Stimulated activated naive B cell treated with anti-CD40 and anti-IgM and Interleukin-4, amounts not matched to agents 10 μg/mL and 1 μg/mL and 100 μg/mL, for 72 hours (primary cell): ENCODE measurements around the gene ZSWIM5.

ENCODE experiments used
- ATAC-seq, 2 donors: fragments of 150-1000 bp; cut with Tn5 transposase; replicated peaks; 2 replicates each; pipeline ENCODE4 v1.10.0; 2021; ENCODE audit warnings: moderate library complexity in 1 of 2
- DNase-seq: peaks from one replicate; pipeline ENCODE4 v3.0.0; 2021
- H3K27ac Mint-ChIP-seq: one replicate; pipeline ENCODE4 v1.8.0; 2022; ENCODE audit warnings: mild to moderate bottlenecking, mixed read lengths
- H3K27me3 Mint-ChIP-seq, 2 donors: one replicate each; pipeline ENCODE4 v1.8.0; 2022; ENCODE audit warnings: mixed read lengths in 2 of 2
- H3K36me3 Mint-ChIP-seq, 2 donors: one replicate each; pipeline ENCODE4 v1.8.0; 2022; ENCODE audit warnings: mixed read lengths in 2 of 2, mild to moderate bottlenecking in 1 of 2
- H3K4me1 Mint-ChIP-seq, 2 donors: one replicate each; pipeline ENCODE4 v1.8.0; 2022; ENCODE audit warnings: mixed read lengths in 2 of 2, mild to moderate bottlenecking in 1 of 2
- H3K4me3 Mint-ChIP-seq, 2 donors: one replicate each; pipeline ENCODE4 v1.8.0; 2022; ENCODE audit warnings: mild to moderate bottlenecking in 2 of 2, mixed read lengths in 2 of 2, moderate library complexity in 1 of 2
- H3K9me3 Mint-ChIP-seq, 2 donors: one replicate each; pipeline ENCODE4 v1.8.0; 2022; ENCODE audit warnings: mixed read lengths in 2 of 2, mild to moderate bottlenecking in 1 of 2

Gene ZSWIM5

DNA sequence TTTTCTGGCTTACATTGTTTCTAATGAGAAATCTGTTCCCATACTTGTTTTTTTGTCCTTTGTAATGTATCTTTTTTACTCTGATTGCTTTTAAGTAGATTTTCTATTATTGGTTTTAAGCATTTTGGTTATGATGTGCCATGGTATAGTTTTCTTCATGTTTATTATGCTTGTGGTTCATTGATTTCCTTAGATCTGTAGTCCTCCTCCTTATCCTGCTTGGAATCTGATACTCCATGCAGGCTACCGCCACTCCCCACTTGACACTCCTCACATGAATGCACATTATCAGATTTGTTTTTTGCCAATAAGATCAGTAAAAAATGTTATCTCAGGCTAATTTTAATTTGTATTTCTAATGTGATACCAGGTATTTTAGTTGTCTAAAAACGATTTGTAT is 173.6 kb downstream of the ZSWIM5 start:
- DNase-seq, result no peak
- no peaks in the 10 kb centered on the region for H3K9me3 Mint-ChIP-seq
- H3K27me3 Mint-ChIP-seq, result no peaks in the 10 kb centered on the region
- H3K4me3 Mint-ChIP-seq, result no peak overlapping the region
- ATAC-seq, result no peak
- no peaks in the 10 kb centered on the region for H3K36me3 Mint-ChIP-seq
- H3K27ac Mint-ChIP-seq, result no peak overlapping the region
- peaks cover 6 to 15% of the 10 kb centered on the region in 2 donors for H3K4me1 Mint-ChIP-seq

- Mint-ChIP-seq H3K4me3 (no peak overlapping the region), H3K36me3 (no peaks in the 10 kb centered on the region), H3K27ac (no peak overlapping the region), H3K27me3 (no peaks in the 10 kb centered on the region), H3K4me1 (no peaks in the 10 kb centered on the region), H3K9me3 (peaks cover 0 to 2% of the 10 kb centered on the region in 2 donors)
- ATAC-seq, result no peak
- no peak for DNase-seq
Observed at GRCh38 chr1:45026446-45026845, 180.0 kb downstream of the ZSWIM5 start.

DNA sequence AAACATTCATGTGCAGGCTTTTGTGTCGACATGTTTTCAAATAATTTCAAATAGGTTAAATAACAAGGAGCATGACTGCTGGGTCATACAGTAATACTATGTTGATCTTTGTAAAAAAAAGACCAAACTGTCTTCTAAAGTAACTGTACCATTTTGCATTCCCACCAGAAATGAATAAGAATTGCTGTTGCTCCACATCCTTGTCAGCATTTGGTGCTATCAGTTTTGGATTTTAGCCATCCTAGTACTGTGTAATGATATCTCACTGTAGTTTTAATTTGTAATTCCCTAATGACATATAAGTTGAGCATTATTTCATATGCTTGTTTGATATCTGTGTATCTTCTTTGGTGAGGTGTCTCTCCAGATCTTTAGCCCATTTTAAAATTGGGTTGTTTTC is 182.7 kb downstream of the ZSWIM5 start:
- Mint-ChIP-seq H3K27ac (no peak overlapping the region), H3K4me1 (peaks cover 0 to 3% of the 10 kb centered on the region in 2 donors), H3K9me3 (peaks cover 0 to 2% of the 10 kb centered on the region in 2 donors), H3K4me3 (no peak overlapping the region), H3K36me3 (no peaks in the 10 kb centered on the region), H3K27me3 (no peaks in the 10 kb centered on the region)
- DNase-seq (no peak), ATAC-seq (no peak)

DNA sequence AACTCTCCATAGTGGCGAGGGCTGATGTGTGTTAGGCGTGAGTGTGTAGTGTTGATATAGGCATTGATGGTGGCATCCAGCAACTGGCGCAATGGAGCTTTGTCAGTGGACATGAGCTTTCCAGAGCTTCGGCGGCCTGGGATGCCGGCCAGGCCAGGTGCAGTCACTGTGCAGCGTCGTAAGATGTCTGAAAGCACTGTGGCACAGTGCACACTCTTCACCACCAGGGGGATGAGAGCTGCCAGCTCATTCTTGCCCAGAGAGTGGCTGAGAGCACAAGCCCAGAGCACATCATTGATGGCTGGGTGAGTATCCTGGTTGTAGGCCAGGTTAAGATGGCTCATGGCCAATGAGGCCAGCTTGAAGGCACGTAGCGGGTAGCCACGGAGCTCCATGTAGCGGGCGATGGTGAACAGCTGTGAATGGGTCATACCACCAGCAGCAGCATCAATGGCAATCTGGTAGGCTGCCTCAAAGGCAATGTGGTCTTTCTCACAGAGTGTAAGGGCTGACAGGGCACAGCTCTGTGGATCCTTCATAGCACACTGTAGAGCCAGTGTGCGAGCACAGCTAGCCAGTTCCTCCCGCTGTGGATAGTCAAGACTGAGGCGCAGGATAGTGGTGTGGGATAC is 187.7 kb downstream of the ZSWIM5 start:
- H3K36me3 Mint-ChIP-seq, result peaks cover 7 to 14% of the 10 kb centered on the region in 2 donors
- ATAC-seq, result peak; percentile 94 to 96
- no peaks in the 10 kb centered on the region for H3K27me3 Mint-ChIP-seq
- DNase-seq, result peak; percentile 41
- no peaks in the 10 kb centered on the region for H3K9me3 Mint-ChIP-seq
- peak overlapping the region; percentile 65 for H3K27ac Mint-ChIP-seq
- no peak overlapping the region for H3K4me3 Mint-ChIP-seq
- H3K4me1 Mint-ChIP-seq, result peaks cover 15 to 18% of the 10 kb centered on the region in 2 donors

DNA sequence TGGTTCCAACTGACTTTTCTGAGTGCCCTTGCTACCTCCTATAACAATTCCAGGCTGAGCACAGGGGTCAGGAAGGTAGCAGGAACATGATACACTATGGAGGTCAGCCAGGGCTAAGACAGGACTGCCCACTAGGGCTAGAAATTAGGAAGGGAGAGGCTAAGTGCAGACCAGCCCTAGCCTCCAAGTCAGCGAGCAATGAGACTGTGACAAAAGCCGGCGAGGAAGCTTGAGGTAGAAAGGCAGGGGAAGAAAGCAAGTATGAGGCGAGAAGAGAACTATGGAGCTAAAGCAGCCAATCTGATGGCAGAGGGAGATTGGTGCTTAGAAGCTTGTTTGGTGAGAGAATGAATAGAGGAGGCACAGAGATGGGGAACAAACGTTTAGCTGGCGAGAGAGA is 189.6 kb downstream of the ZSWIM5 start:
- H3K27me3 Mint-ChIP-seq, result no peaks in the 10 kb centered on the region
- peaks cover 7 to 14% of the 10 kb centered on the region in 2 donors for H3K36me3 Mint-ChIP-seq
- no peak overlapping the region for H3K4me3 Mint-ChIP-seq
- DNase-seq (no peak), ATAC-seq (no peak)
- peak overlapping the region; percentile 26 for H3K27ac Mint-ChIP-seq
- H3K4me1 Mint-ChIP-seq, result peaks cover 24 to 36% of the 10 kb centered on the region in 2 donors
- no peaks in the 10 kb centered on the region for H3K9me3 Mint-ChIP-seq

DNA sequence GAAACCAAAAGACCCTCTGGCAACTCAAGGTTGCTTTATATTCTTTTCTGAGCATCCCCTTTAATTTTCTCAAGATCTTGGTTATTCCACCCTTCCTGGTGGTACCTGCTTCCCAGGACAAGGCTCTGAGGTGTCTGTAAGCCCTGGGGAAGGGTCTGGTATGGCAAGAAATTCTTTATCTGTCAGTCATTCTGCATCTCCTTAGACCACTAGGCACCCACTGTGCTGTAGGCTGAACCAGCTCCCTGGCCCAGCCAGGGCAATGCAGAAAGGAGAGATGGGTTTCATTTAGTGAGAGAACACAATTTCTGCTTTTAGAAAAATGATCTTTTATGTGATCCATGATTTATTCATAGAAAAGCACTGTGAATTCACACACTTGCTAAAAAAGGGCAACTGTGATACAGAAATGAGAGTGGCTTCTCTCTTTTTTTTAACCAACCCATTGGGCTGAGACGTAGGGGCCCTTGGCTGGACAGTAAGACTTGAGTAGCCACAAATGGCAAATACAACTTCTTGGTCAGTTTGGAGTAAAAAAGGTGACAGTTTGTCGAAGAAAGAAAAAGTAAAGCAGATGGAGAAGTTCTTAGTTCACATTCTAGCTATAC is 190.2 kb downstream of the ZSWIM5 start:
- ATAC-seq, result no peak
- no peak overlapping the region for H3K27ac Mint-ChIP-seq
- H3K36me3 Mint-ChIP-seq, result peaks cover 7 to 14% of the 10 kb centered on the region in 2 donors
- no peak overlapping the region for H3K4me3 Mint-ChIP-seq
- H3K9me3 Mint-ChIP-seq, result no peaks in the 10 kb centered on the region
- no peaks in the 10 kb centered on the region for H3K27me3 Mint-ChIP-seq
- peaks cover 30 to 42% of the 10 kb centered on the region in 2 donors for H3K4me1 Mint-ChIP-seq
- DNase-seq, result no peak

DNA sequence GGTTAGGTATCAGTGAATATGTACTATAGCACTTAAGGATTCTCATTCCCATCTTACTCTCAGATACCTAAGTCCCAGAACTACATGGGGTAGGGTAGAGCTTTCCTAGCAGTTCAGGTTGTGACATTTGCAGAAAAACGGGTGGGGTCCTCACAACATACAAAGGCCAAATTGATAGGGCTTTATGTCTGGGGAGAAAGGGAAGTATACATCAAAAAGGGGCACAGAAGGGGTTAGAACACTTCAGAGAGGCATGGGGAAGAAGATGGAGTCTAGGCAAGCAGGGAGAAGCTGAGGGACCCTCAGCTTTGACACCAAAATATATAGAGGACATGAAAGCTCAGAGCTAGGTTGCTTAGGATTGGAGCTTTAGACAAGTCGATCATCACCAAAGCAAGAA is 190.7 kb downstream of the ZSWIM5 start:
- no peak for DNase-seq
- no peak overlapping the region for H3K4me3 Mint-ChIP-seq
- H3K9me3 Mint-ChIP-seq, result no peaks in the 10 kb centered on the region
- ATAC-seq, result no peak
- peaks cover 7 to 14% of the 10 kb centered on the region in 2 donors for H3K36me3 Mint-ChIP-seq
- H3K4me1 Mint-ChIP-seq, result peaks cover 30 to 43% of the 10 kb centered on the region in 2 donors
- H3K27me3 Mint-ChIP-seq, result no peaks in the 10 kb centered on the region
- no peak overlapping the region for H3K27ac Mint-ChIP-seq

GRCh38 chr1:45014321-45015028 is 191.9 kb downstream of the ZSWIM5 start:
- ATAC-seq (peak; percentile 28 to 32), DNase-seq (peak; percentile 68)
- Mint-ChIP-seq H3K9me3 (no peaks in the 10 kb centered on the region), H3K36me3 (peaks cover 7 to 17% of the 10 kb centered on the region in 2 donors), H3K4me3 (peak overlapping the region; percentile 39 to 55), H3K4me1 (peaks cover 40 to 54% of the 10 kb centered on the region in 2 donors), H3K27me3 (no peaks in the 10 kb centered on the region), H3K27ac (peak overlapping the region; percentile 22)

GRCh38 chr1:45013551-45014209 is 192.7 kb downstream of the ZSWIM5 start:
- no peak for ATAC-seq
- no peak for DNase-seq
- Mint-ChIP-seq H3K4me3 (peak overlapping the region; percentile 79 to 97), H3K4me1 (peaks cover 47 to 59% of the 10 kb centered on the region in 2 donors), H3K36me3 (peaks cover 13 to 24% of the 10 kb centered on the region in 2 donors), H3K27me3 (no peaks in the 10 kb centered on the region), H3K27ac (peak overlapping the region; percentile 22), H3K9me3 (no peaks in the 10 kb centered on the region)

GRCh38 chr1:45012639-45013278 is 193.6 kb downstream of the ZSWIM5 start:
- ATAC-seq (peak in 1 of 2 donors; percentile 5), DNase-seq (no peak)
- no peaks in the 10 kb centered on the region for H3K9me3 Mint-ChIP-seq
- no peaks in the 10 kb centered on the region for H3K27me3 Mint-ChIP-seq
- H3K4me3 Mint-ChIP-seq, result peak overlapping the region; percentile 79 to 97
- H3K27ac Mint-ChIP-seq, result peak overlapping the region; percentile 95
- H3K36me3 Mint-ChIP-seq, result peaks cover 18 to 32% of the 10 kb centered on the region in 2 donors
- peaks cover 43 to 56% of the 10 kb centered on the region in 2 donors for H3K4me1 Mint-ChIP-seq

DNA sequence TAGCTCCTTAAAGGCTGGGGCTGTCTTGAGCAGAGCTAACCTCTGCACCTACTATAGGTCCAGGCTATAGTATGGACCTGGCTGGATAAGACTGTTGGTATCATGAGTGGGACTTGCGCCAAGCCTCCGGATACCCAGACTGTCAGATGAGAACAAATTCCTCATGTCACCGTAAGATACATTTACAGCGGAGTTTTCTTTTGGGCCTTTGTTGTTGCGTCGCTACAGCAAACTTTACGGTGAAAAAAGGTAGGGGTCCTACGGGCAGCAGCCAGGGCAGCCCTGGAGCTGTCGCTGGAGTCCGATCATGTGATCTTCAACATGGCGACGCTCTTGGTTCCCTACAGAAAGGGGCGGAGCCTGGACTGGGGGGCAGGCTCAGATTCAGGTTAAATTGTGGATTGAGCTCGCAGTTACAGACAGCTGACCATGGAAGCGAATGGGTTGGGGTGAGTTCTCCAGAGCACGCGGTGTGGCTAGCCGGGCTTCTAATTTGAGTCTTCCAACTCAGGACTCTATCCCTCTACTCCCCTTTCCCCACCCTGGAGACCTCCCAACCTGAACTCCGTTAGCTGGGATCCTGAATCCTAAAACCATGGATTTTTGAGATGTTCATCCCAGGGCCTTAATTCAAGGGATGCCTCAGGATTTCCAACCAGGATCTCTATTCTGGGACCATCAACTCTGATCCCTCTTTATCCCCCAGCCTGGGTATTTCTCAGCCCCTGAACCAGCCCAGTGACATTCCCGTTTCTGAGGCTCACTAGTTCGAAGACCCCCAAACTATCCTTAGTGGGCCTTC is 194.4 kb downstream of the ZSWIM5 start, which contains the start of gene UROD:
UROD (plus strand) TSS at position 418 of the 802 bp plus-strand sequence; CDS start at position 430, 12 bp downstream.
- Mint-ChIP-seq H3K9me3 (no peaks in the 10 kb centered on the region), H3K27ac (peak within 1 kb of the TSS; percentile 95), H3K27me3 (no peaks in the 10 kb centered on the region), H3K4me3 (peak within 1 kb of the TSS; percentile 79 to 97), H3K36me3 (peaks cover 21 to 36% of the 10 kb centered on the region in 2 donors), H3K4me1 (peaks cover 43 to 56% of the 10 kb centered on the region in 2 donors)
- ATAC-seq (peak; percentile 82 to 87), DNase-seq (peak; percentile 90)

DNA sequence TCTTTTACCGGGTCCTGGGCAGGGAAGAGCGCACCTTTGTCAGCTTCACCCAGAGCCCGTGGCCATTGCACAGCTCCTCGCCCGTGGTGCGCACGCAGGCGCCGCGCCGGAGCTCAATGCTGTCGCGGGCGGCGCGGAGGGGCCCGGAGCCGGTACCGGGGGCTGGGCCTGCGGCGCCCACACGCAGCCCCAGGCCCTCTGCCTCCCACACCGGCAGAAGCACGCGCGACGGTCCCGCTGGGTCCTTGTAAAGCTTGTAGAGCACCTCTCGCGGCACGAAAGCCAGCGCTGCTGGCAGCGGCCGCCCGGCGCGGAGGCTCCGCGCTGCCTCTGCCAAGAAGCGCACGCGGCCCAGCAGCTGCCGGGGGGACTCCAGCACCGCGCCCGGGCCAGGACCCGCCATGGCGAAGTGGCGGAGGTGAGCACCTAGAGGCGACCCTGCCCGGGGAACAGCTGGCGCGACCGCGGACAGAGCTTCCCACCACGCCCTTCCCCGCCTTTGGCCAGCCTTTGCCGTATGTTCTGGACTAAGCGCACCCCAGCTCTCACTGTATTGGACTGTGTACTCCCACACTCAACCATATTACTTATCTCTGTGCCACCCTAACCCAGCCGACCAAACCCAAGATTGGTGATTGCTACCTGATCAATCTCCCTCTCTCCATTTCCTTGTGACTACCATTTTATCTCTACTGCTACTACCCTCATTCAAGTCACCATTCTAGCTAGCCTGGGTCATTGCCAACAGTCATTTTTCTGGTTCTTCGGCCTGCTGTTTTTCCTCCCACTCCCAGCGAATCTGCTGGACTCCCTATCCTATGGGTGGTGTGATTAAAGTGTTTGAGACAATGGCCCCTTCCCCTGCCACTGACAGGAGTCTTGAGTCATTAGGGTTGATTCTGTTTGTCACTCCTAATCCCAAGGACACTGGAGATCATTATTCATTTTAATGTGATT is 195.3 kb downstream of the ZSWIM5 start, which contains the start of gene HECTD3:
HECTD3 (minus strand) TSS at position 470 of the 957 bp plus-strand sequence; CDS start at position 403, 67 bp downstream.
- DNase-seq (peak; percentile 71), ATAC-seq (peak; percentile 83)
- peak within 1 kb of the TSS; percentile 95 for H3K27ac Mint-ChIP-seq
- no peaks in the 10 kb centered on the region for H3K9me3 Mint-ChIP-seq
- peak within 1 kb of the TSS; percentile 79 to 97 for H3K4me3 Mint-ChIP-seq
- H3K36me3 Mint-ChIP-seq, result peaks cover 24 to 36% of the 10 kb centered on the region in 2 donors
- peaks cover 43 to 56% of the 10 kb centered on the region in 2 donors for H3K4me1 Mint-ChIP-seq
- H3K27me3 Mint-ChIP-seq, result no peaks in the 10 kb centered on the region
